Kidney epithelial cell (primary cell): ENCODE results near the gene ZNF727. TPM values are rescaled to one million over a fixed set of nuclear protein-coding genes. Genes with fewer than 3 reads are reported as not detected.
"Not testable (repeated sequence)": the region's sequence is repeated elsewhere in the genome, so short reads cannot be mapped to it uniquely, and the experiment has no call there.

Experiments used
- DNase-seq: peaks from one replicate; pipeline ENCODE4 v3.0.0-alpha.2; 2010; ENCODE audit warnings: low read depth
- H3K27me3 ChIP-seq: 2 replicates; pipeline ENCODE4 v1.6.0; 2011; ENCODE audit warnings: low read length; ENCODE audit not compliant: control insufficient read depth, insufficient read depth
- H3K36me3 ChIP-seq: 2 replicates; pipeline ENCODE4 v1.5.1; 2011; ENCODE audit warnings: low read length; ENCODE audit not compliant: control insufficient read depth, insufficient read depth
- H3K4me3 ChIP-seq: 2 replicates; pipeline ENCODE4 v1.5.1; 2011; ENCODE audit warnings: low read depth, mild to moderate bottlenecking, control low read depth, low read length
- CTCF ChIP-seq: IDR thresholded peaks from 2 replicates; pipeline ENCODE4 v1.5.1; 2011; ENCODE audit warnings: mild to moderate bottlenecking, moderate library complexity, low read length, control low read depth, inconsistent platforms; ENCODE audit not compliant: insufficient read depth, poor library complexity, severe bottlenecking
- total RNA-seq: library from RNA; depleted of rRNA; stranded (reverse); fragments of >200 nt; gene quantifications from 2 replicates; pipeline ENCODE4 v1.2.3, GENCODE V29; 2015

ZNF727 gene
- total RNA-seq, 1 donor from 2014 or later, result not detected

DNA sequence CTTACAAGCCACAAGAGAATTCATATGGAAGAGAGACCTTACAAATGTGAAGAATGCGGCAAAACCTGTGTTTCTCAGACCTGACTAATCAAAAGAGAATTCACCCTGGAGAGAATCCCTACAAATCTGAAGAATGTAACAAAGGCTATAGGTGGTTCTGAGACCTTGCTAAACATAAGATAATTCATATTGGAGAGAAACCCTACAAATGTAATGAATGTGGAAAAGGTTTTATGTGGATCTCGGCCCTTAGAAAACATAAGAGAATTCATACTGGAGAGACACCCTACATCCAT, 33.4 kb downstream of the ZNF727 start:
- no peaks in the 10 kb centered on the region for H3K27me3 ChIP-seq
- no peak for TF ChIP-seq CTCF
- H3K4me3 ChIP-seq, result no peak overlapping the region
- no peak for DNase-seq
- H3K36me3 ChIP-seq, result no peaks in the 10 kb centered on the region

DNA sequence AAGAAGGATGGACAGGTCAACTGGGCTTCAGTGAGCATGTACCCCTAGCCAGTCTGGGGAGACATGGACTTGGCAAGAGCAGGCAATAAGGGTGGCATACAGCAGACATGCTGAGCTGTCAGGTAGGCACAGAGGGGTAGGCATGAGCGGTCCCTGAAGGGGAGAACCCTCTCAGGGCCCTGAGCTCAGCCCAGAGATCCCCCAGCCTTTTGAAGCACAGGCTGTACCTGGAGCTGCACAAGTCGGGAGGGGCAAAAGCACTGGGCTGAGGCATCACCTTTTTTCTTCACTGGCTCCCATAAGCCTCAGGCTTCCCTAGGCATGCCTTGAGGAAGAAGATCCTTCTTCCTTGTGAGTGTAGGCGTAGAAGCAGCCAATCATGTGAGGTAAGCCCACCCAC, 42.3 kb downstream of the ZNF727 start:
- no peaks in the 10 kb centered on the region for H3K27me3 ChIP-seq

DNA sequence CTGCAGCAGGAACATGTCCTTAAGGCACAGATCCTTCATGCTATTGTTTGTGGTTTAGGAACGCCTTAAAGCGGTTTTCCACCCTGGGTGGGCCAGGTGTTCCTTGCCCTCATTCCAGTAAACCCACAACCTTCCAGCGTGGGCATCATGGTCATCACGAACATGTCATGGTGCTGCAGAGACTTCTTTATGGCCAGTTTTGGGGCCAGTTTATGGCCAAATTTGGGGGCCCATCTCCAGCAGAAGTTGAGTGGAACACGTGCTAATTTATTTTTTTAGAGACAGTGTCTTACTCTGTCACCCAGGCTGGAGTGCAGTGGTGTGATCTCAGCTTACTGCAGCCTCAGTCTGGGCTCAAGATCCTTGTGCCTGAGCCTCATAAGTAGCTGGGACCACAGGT, 43.6 kb downstream of the ZNF727 start:
- not testable (repeated sequence) for DNase-seq, H3K27me3 ChIP-seq, H3K4me3 ChIP-seq, H3K36me3 ChIP-seq

More for the DNA sequence above, 42.3 kb downstream of the ZNF727 start:
- H3K36me3 ChIP-seq, result no peaks in the 10 kb centered on the region
- TF ChIP-seq CTCF, result no peak
- no peak overlapping the region for H3K4me3 ChIP-seq
- DNase-seq, result no peak

Other genes with a start within 250 kb of the ZNF727 start
- gene ZNF722, start 46.6 kb upstream of the ZNF727 start, total RNA-seq, result not detected in 2 replicates
- gene ZNF735, start 161.8 kb downstream of the ZNF727 start, total RNA-seq, result not detected in 2 replicates
- gene ZNF679, start 183.0 kb downstream of the ZNF727 start, total RNA-seq, result not detected in 2 replicates